GM12878 (cell line): ENCODE data around the gene ADAM19. TPM values are rescaled to one million over a fixed set of nuclear protein-coding genes. Genes with fewer than 3 reads are reported as not detected.
A peak's percentile ranks its signal among the peaks of the same experiment; 100 is the strongest.

Experiments used
- ATAC-seq: fragments of 200-7000 bp; cut with Tn5 transposase; 3 replicates; pipeline ENCODE4 v1.9.1; 2020; ENCODE audit warnings: mild to moderate bottlenecking, moderate library complexity
- BruUV-seq: library from RNA; stranded (reverse); fragments of 400-500 nt; replicated peaks from 2 replicates; lab custom pipeline; 2021; lab: Mats Ljungman, UMichigan
- CTCF ChIA-PET: fragments of 300-600 bp; sonication (Branson Sonifier 250); formaldehyde crosslinking; extraction: SDS; loops from one replicate; lab custom pipeline; 2021; ENCODE audit warnings: inconsistent platforms; lab: Yijun Ruan, JAX
- POLR2A ChIA-PET: fragments of 350-600 bp; formaldehyde crosslinking; extraction: SDS; loops from one replicate; lab custom pipeline; 2021; ENCODE audit warnings: inconsistent platforms; lab: Charles Lee
- RAD21 ChIA-PET: fragments of 300-600 bp; sonication (Branson Sonifier 250); formaldehyde crosslinking; loops from one replicate; lab custom pipeline; 2023; ENCODE audit warnings: antibody characterized with exemption; ENCODE audit not compliant: unreplicated experiment; lab: Charles Lee
- SMC1A ChIA-PET: fragments of 300-600 bp; sonication (Branson Sonifier 250); formaldehyde crosslinking; loops from one replicate; lab custom pipeline; 2023; ENCODE audit not compliant: unreplicated experiment, uncharacterized antibody; lab: Charles Lee
- DNase-seq: peaks from one replicate; pipeline ENCODE4 v3.0.0-alpha.2; 2011; ENCODE audit warnings: low read depth, low spot score
- FAIRE-seq: peaks from 3 replicates; lab custom pipeline; 2011; peaks lifted over from hg19 to GRCh38; lab: Jason Lieb, UNC
- H2AFZ ChIP-seq: 2 replicates; pipeline ENCODE4 v1.6.0; 2011; ENCODE audit warnings: low read depth, low read length, control low read depth; ENCODE audit not compliant: control insufficient read depth
- H3K27ac ChIP-seq: 2 replicates; pipeline ENCODE4 v1.5.1; 2011; ENCODE audit warnings: control low read depth; ENCODE audit not compliant: control insufficient read depth, insufficient read depth
- H3K27me3 ChIP-seq, 2 experiments: replicated peaks in 1 of 2; 2 replicates each; pipeline versions ENCODE4 v1.6.0 to v1.6.1; 2011; ENCODE audit warnings: low read length in 1 of 2; ENCODE audit not compliant: control insufficient read depth in 2 of 2, insufficient read depth in 2 of 2
- H3K36me3 ChIP-seq, 2 experiments: 2 replicates each; pipeline ENCODE4 v1.5.1; 2011; ENCODE audit warnings: low read length in 1 of 2; ENCODE audit not compliant: control insufficient read depth in 2 of 2, insufficient read depth in 2 of 2
- H3K4me1 ChIP-seq: 2 replicates; pipeline ENCODE4 v1.6.1; 2011; ENCODE audit warnings: mild to moderate bottlenecking, low read length, moderate library complexity, mixed read lengths; ENCODE audit not compliant: control insufficient read depth, insufficient read depth
- H3K4me2 ChIP-seq: 2 replicates; pipeline ENCODE4 v1.6.0; 2011; ENCODE audit warnings: control low read depth; ENCODE audit not compliant: control insufficient read depth, insufficient read depth
- H3K4me3 ChIP-seq: fragments of 200-600 bp; sonication (generic); 2 replicates; pipeline ENCODE4 v1.5.1; 2016
- H3K79me2 ChIP-seq: 2 replicates; pipeline ENCODE4 v1.6.0; 2011; ENCODE audit warnings: low read length; ENCODE audit not compliant: control insufficient read depth, insufficient read depth
- H3K9ac ChIP-seq: 2 replicates; pipeline ENCODE4 v1.8.0; 2011; ENCODE audit warnings: low read length, control low read depth, mixed read lengths; ENCODE audit not compliant: control insufficient read depth, insufficient read depth
- H3K9me3 ChIP-seq: replicated peaks from 3 replicates; pipeline ENCODE4 v1.5.1; 2011; ENCODE audit warnings: mild to moderate bottlenecking, low read length; ENCODE audit not compliant: control insufficient read depth, insufficient read depth
- H4K20me1 ChIP-seq: 2 replicates; pipeline ENCODE4 v1.6.0; 2011; ENCODE audit not compliant: control insufficient read depth, insufficient read depth
- CREM ChIP-seq: IDR thresholded peaks from 2 replicates; pipeline ENCODE4 v1.6.1; 2014; ENCODE audit warnings: antibody characterized with exemption, low read depth
- ESRRA ChIP-seq: IDR thresholded peaks from 2 replicates; pipeline ENCODE4 v1.6.1; 2012; ENCODE audit warnings: mild to moderate bottlenecking, low read length, improper control_type of control experiment
- GABPA ChIP-seq: IDR thresholded peaks from 2 replicates; pipeline ENCODE4 v1.6.1; 2014; ENCODE audit warnings: antibody characterized with exemption, low read depth, mild to moderate bottlenecking, inconsistent platforms
- IKZF2 ChIP-seq, 2 experiments: fragments of 450-650 bp; IDR thresholded peaks; 2 replicates each; pipeline ENCODE4 v1.6.1; 2017; ENCODE audit warnings: mild to moderate bottlenecking in 2 of 2, moderate library complexity in 2 of 2
- JUNB ChIP-seq: IDR thresholded peaks from 2 replicates; pipeline ENCODE4 v1.6.1; 2016; ENCODE audit warnings: antibody characterized with exemption, mild to moderate bottlenecking
- MEF2B ChIP-seq: fragments of 450-650 bp; IDR thresholded peaks from 2 replicates; pipeline ENCODE4 v1.6.1; 2018; ENCODE audit warnings: mild to moderate bottlenecking, moderate library complexity; ENCODE audit not compliant: partially characterized antibody, poor library complexity, severe bottlenecking
- MTA3 ChIP-seq: IDR thresholded peaks from 2 replicates; pipeline ENCODE4 v1.6.1; 2012; ENCODE audit warnings: low read length, inconsistent platforms, borderline replicate concordance
- MYB ChIP-seq: fragments of 150-350 bp; IDR thresholded peaks from 2 replicates; pipeline ENCODE4 v1.6.1; 2014; ENCODE audit warnings: mild to moderate bottlenecking, low read depth, low read length, borderline replicate concordance
- NFIC ChIP-seq: IDR thresholded peaks from 2 replicates; pipeline ENCODE4 v1.6.1; 2012; ENCODE audit warnings: low read depth, mild to moderate bottlenecking, inconsistent platforms, low read length, moderate library complexity
- RAD21 ChIP-seq: IDR thresholded peaks from 2 replicates; pipeline ENCODE4 v1.6.1; 2011; ENCODE audit warnings: mild to moderate bottlenecking, low read depth, low read length, moderate library complexity; ENCODE audit not compliant: insufficient read depth
- RUNX3 ChIP-seq: IDR thresholded peaks from 2 replicates; pipeline ENCODE4 v1.6.1; 2012; ENCODE audit warnings: low read length, inconsistent platforms
- SRF ChIP-seq, 2 experiments: IDR thresholded peaks; 2 replicates each; pipeline ENCODE4 v1.6.1; 2011; ENCODE audit warnings: low read depth in 2 of 2, low read length in 2 of 2, mild to moderate bottlenecking in 1 of 2, moderate library complexity in 1 of 2
- TAF1 ChIP-seq: IDR thresholded peaks from 2 replicates; pipeline ENCODE4 v1.6.1; 2011; ENCODE audit warnings: mild to moderate bottlenecking, low read depth, low read length, borderline replicate concordance
- TARDBP ChIP-seq: IDR thresholded peaks from 2 replicates; pipeline ENCODE4 v1.6.1; 2016; ENCODE audit warnings: borderline replicate concordance
- WGBS: methylation state at CpG from one replicate; pipeline ENCODE4 v1.1.6; 2016; ENCODE audit warnings: low lambda C conversion rate; ENCODE audit not compliant: insufficient replicate concordance, insufficient coverage; ENCODE audit errors: missing lambda C conversion rate; 5-methylcytosine and 5-hydroxymethylcytosine counted together
- in situ Hi-C: fragments of 300-500 bp; cut with MboI; formaldehyde crosslinking; loops from 9 replicates; pipeline ENCODE4 v1.14.3; 2018; ENCODE audit warnings: mixed read lengths
- intact Hi-C: fragments of 100-400 bp; cut with micrococcal nuclease; formaldehyde crosslinking; loops from one replicate; pipeline ENCODE4 v1.14.2; 2022; ENCODE audit not compliant: unreplicated experiment
- polyA plus RNA-seq, 11 experiments: library from polyadenylated mRNA; depleted of rRNA in 4 of 11; unstranded in 6 of 11; stranded (reverse) in 5 of 11; fragments of >200 nt; fragmentation: Nextera tagmentation in 4 of 11; fragmentation: Illumina TruSeq in 1 of 11; extraction: Ambion mirVana in 4 of 11; extraction: Trizol in 1 of 11; gene quantifications; 1 replicate in 1 of 11; 2 replicates in 10 of 11; pipeline versions ENCODE4 v1.2.1 to v1.2.3, GENCODE V29; 2011 to 2016; ENCODE audit warnings: inconsistent platforms in 2 of 11, missing spikeins in 2 of 11, low read depth in 1 of 11
- total RNA-seq, 4 experiments: library from RNA; depleted of rRNA in 3 of 4; stranded (reverse); fragments of >200 nt in 3 of 4; fragmentation: Illumina TruSeq in 1 of 4; extraction: Trizol in 1 of 4; gene quantifications; 2 replicates each; pipeline versions ENCODE4 v1.2.1 to v1.2.3, GENCODE V29; 2013 to 2021

Gene ADAM19
- total and polyA plus RNA-seq, 10 of the 15 experiments (the other 5 are each of a cell fraction or from before 2014, with no cell fraction given), result 16.0 to 92.8 (median 44.7) TPM

GRCh38 chr5:157506066-157506590 lies 69.4 kb downstream of the ADAM19 start:
- BruUV-seq, result no TSS peak
- in situ Hi-C loops, result no loop called here
- peaks cover 2% of the 10 kb centered on the region; the same call in 1 of the 3 replicates for H3K9me3 ChIP-seq
- no peak overlapping the region; the same call in 1 of the 2 replicates for H2AFZ ChIP-seq
- ATAC-seq (no peak), DNase-seq (no peak), FAIRE-seq (no peak)
- H3K9ac ChIP-seq, result no peak overlapping the region
- intact Hi-C loops, result no loop called here
- ChIA-PET POLR2A (no interaction called here), SMC1A (interaction anchor here (1.4 to 4.7 kb wide), 5 partner anchors 11 to 213 kb away, joined by 5 to 18 read pairs (median 8); no protein-coding TSS in a partner anchor), RAD21 (interaction anchor here (1.4 to 1.5 kb wide), 2 partner anchors 13 to 88 kb away, joined by 3 to 4 read pairs; no protein-coding TSS in a partner anchor), CTCF (interaction anchor here (0.6 to 1.1 kb wide), 4 partner anchors 11 to 1688 kb away, joined by 3 read pairs; partner anchors contain the start of gene LSM11)
- H3K36me3 ChIP-seq, result peaks cover 0 to 13% of the 10 kb centered on the region in 2 experiments; a peak in 2 of 4 replicates
- peak overlapping the region; percentile 14; the same call in 1 of the 2 replicates for H3K4me2 ChIP-seq
- no peaks in the 10 kb centered on the region for H4K20me1 ChIP-seq
- no peak overlapping the region; the same call in 1 of the 2 replicates for H3K27ac ChIP-seq
- no peak for TF ChIP-seq MTA3
- TF ChIP-seq NFIC, result no peak
- TF ChIP-seq RUNX3, result peak; percentile 6; the same call in 1 of the 2 replicates
- no peak for TF ChIP-seq GABPA
- no peak for TF ChIP-seq JUNB
- 20% methylated on average over 3 of the region's 3 CpGs for WGBS
- no peaks in the 10 kb centered on the region for H3K27me3 ChIP-seq
- H3K4me1 ChIP-seq, result peaks cover 59% of the 10 kb centered on the region
- no peaks in the 10 kb centered on the region for H3K79me2 ChIP-seq
- no peak overlapping the region for H3K4me3 ChIP-seq

- intact Hi-C loops, result no loop called here
- Histone ChIP-seq H3K4me2 (peak overlapping the region; percentile 14; the same call in 1 of the 2 replicates), H3K4me1 (peaks cover 65% of the 10 kb centered on the region), H3K4me3 (no peak overlapping the region), H2AFZ (no peak overlapping the region), H3K27ac (peak overlapping the region; percentile 17; the same call in 1 of the 2 replicates), H3K9ac (no peak overlapping the region), H3K79me2 (no peaks in the 10 kb centered on the region), H3K9me3 (peaks cover 2% of the 10 kb centered on the region; the same call in 1 of the 3 replicates), H3K27me3 (no peaks in the 10 kb centered on the region), H3K36me3 (peaks cover 5 to 13% of the 10 kb centered on the region in 2 experiments; a peak in 3 of 4 replicates), H4K20me1 (no peaks in the 10 kb centered on the region)
- no TSS peak for BruUV-seq
- DNase-seq (no peak), ATAC-seq (no peak), FAIRE-seq (no peak)
- ChIA-PET RAD21 (no interaction called here), CTCF (no interaction called here), POLR2A (no interaction called here), SMC1A (interaction anchor here (0.6 to 4.7 kb wide), 5 partner anchors 11 to 214 kb away, joined by 4 to 18 read pairs (median 7); no protein-coding TSS in a partner anchor)
- WGBS, result 90% methylated on average over 6 of the region's 6 CpGs
- TF ChIP-seq SRF (IDR thresholded peaks at IDR 0.05; ENCODE audit: low read depth in 2 of 2, low read length in 2 of 2), result no peak
- TF ChIP-seq MYB, result no peak
- no peak for TF ChIP-seq TARDBP
- TF ChIP-seq TAF1, result no peak
- TF ChIP-seq RAD21, result no peak
- TF ChIP-seq MTA3, result no peak
- TF ChIP-seq MEF2B, result no peak
- no peak for TF ChIP-seq CREM
- TF ChIP-seq IKZF2 (IDR thresholded peaks at IDR 0.05), result no peak
- no peak for TF ChIP-seq ESRRA
- in situ Hi-C loops, result no loop called here
These were observed 70.1 kb downstream of the ADAM19 start for GRCh38 chr5:157505496-157505895.
